Activated naive CD4-positive, alpha-beta T cell treated with anti-CD3 and anti-CD28 coated beads, Interleukin-2, amount 10 ng/mL, durations not matched to agents 7 days and 5 days (primary cell): ENCODE measurements around the gene FNDC3B.
A peak's percentile ranks its signal among the peaks of the same experiment; 100 is the strongest.

ENCODE experiments used
- CTCF ChIA-PET: fragments of 350-600 bp; sonication (Branson Sonifier 250); formaldehyde crosslinking; loops from one replicate; lab custom pipeline; 2021; ENCODE audit warnings: antibody characterized with exemption; lab: Charles Lee
- DNase-seq: peaks from one replicate; pipeline ENCODE4 v3.0.0-alpha.2; 2020
- H3K27ac Mint-ChIP-seq: one replicate; pipeline ENCODE4 v1.8.0; 2021; ENCODE audit warnings: mild to moderate bottlenecking, moderate library complexity, mixed read lengths
- H3K27me3 Mint-ChIP-seq: one replicate; pipeline ENCODE4 v1.8.0; 2021; ENCODE audit warnings: mild to moderate bottlenecking, mixed read lengths
- H3K36me3 Mint-ChIP-seq: one replicate; pipeline ENCODE4 v1.8.0; 2021; ENCODE audit warnings: mixed read lengths
- H3K4me1 Mint-ChIP-seq: one replicate; pipeline ENCODE4 v1.8.0; 2021; ENCODE audit warnings: mixed read lengths
- H3K4me3 Mint-ChIP-seq: one replicate; pipeline ENCODE4 v1.8.0; 2021; ENCODE audit warnings: mild to moderate bottlenecking, moderate library complexity, mixed read lengths
- H3K9me3 Mint-ChIP-seq: one replicate; pipeline ENCODE4 v1.8.0; 2021; ENCODE audit warnings: mixed read lengths

The FNDC3B gene

DNA sequence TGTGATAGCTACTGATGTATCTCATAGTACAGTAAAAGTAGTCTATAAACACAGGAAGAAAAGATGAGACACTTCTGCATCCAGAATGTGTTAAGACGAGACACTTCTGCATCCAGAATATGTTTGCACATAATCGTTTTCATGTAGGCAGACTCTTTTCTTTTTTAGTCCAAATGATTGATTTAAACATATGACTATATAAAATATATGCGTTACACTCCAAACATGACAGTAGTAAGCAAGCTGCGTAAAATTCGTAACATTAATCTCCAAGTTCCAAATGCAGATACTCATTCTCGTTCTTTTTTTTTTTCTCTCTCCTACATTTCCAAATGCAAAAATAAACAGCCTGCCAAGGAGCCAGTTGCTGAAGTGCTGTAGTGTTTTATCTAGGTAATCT is 82.6 kb downstream of the FNDC3B start:
- Mint-ChIP-seq H3K27ac (no peak overlapping the region), H3K36me3 (peaks cover 9% of the 10 kb centered on the region), H3K27me3 (no peaks in the 10 kb centered on the region), H3K4me3 (no peak overlapping the region), H3K4me1 (no peaks in the 10 kb centered on the region), H3K9me3 (no peaks in the 10 kb centered on the region)
- no peak for DNase-seq
- CTCF ChIA-PET, result no interaction called here

DNA sequence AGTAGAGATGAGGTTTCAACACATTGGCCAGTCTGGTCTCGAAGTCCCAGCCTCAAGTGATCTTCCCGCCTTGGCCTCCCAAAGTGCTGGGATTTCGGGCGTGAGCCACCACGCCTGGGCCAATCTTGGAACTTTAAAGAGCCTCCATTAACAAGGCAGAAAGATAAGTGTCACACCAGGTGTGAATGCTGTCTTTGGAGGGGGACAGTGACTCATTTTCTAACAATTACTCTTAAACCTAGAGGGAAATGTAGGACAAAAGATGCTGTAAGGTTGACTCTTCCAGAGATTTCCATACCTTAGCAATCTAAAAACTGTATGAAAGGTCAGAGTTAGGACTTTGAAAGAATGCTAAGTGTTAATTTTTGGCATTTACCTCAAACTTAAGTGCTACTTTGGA is 84.9 kb downstream of the FNDC3B start:
- no peak overlapping the region for H3K27ac Mint-ChIP-seq
- H3K4me3 Mint-ChIP-seq, result no peak overlapping the region
- CTCF ChIA-PET, result no interaction called here
- DNase-seq, result no peak
- H3K9me3 Mint-ChIP-seq, result no peaks in the 10 kb centered on the region
- H3K27me3 Mint-ChIP-seq, result no peaks in the 10 kb centered on the region
- peaks cover 9% of the 10 kb centered on the region for H3K36me3 Mint-ChIP-seq
- no peaks in the 10 kb centered on the region for H3K4me1 Mint-ChIP-seq

- Mint-ChIP-seq H3K27me3 (no peaks in the 10 kb centered on the region), H3K9me3 (no peaks in the 10 kb centered on the region), H3K36me3 (peaks cover 9% of the 10 kb centered on the region), H3K27ac (no peak overlapping the region), H3K4me1 (peaks cover 6% of the 10 kb centered on the region), H3K4me3 (no peak overlapping the region)
- CTCF ChIA-PET, result no interaction called here
- no peak for DNase-seq
Observed at GRCh38 chr3:172125053-172125452, 85.7 kb downstream of the FNDC3B start.

- H3K27me3 Mint-ChIP-seq, result no peaks in the 10 kb centered on the region
- H3K27ac Mint-ChIP-seq, result no peak overlapping the region
- no peak for DNase-seq
- CTCF ChIA-PET, result no interaction called here
- no peak overlapping the region for H3K4me3 Mint-ChIP-seq
- no peaks in the 10 kb centered on the region for H3K9me3 Mint-ChIP-seq
- H3K4me1 Mint-ChIP-seq, result peaks cover 12% of the 10 kb centered on the region
- peaks cover 9% of the 10 kb centered on the region for H3K36me3 Mint-ChIP-seq
Observed at GRCh38 chr3:172125963-172126457, 86.6 kb downstream of the FNDC3B start.

DNA sequence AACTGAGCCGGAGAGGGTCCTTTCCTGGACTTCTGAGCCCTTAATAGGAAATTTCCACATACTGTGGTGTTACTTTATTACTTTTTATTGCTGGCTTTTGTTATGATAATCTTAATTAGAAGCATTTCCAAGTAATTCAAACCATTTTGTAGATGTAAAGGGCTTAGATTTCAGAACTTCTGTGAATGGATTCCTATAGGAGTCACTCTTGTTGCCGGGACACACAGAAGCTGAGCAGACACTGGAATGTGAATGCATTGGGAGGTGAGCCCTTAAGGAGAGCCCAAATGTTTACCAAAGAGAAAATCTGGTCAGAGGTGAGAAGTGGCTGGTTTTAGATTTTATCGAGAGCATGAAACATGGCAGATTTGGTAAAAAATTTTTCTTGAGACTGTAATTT is 87.4 kb downstream of the FNDC3B start:
- H3K27me3 Mint-ChIP-seq, result no peaks in the 10 kb centered on the region
- DNase-seq, result no peak
- peaks cover 13% of the 10 kb centered on the region for H3K4me1 Mint-ChIP-seq
- no peaks in the 10 kb centered on the region for H3K9me3 Mint-ChIP-seq
- H3K27ac Mint-ChIP-seq, result no peak overlapping the region
- CTCF ChIA-PET, result no interaction called here
- peaks cover 9% of the 10 kb centered on the region for H3K36me3 Mint-ChIP-seq
- no peak overlapping the region for H3K4me3 Mint-ChIP-seq

DNA sequence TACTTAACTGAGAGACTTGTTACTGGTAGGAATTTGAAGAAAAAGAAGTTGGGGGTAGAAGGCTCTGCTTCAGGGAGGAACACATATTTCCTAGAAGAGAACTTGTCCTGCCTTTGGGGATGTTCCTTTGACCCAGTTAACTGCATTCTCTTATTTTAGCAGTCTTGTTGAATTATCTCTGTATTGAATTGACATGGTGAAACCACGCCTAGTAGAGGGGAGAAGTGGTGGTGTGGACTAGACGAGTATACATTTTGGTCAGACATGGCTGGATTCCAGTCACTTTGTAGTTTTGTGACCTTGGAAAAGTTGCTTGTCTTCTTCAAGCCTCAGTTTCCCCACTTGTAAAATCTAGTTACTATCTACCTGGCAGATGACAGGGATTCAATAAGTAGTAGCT is 87.8 kb downstream of the FNDC3B start:
- CTCF ChIA-PET, result interaction anchor here (1.7 kb wide), 1 partner anchor 20 kb away, joined by 4 read pairs; no protein-coding TSS in a partner anchor
- H3K27ac Mint-ChIP-seq, result no peak overlapping the region
- H3K4me3 Mint-ChIP-seq, result no peak overlapping the region
- no peaks in the 10 kb centered on the region for H3K27me3 Mint-ChIP-seq
- no peak for DNase-seq
- H3K36me3 Mint-ChIP-seq, result peaks cover 9% of the 10 kb centered on the region
- H3K9me3 Mint-ChIP-seq, result no peaks in the 10 kb centered on the region
- peaks cover 17% of the 10 kb centered on the region for H3K4me1 Mint-ChIP-seq

- Mint-ChIP-seq H3K4me3 (no peak overlapping the region), H3K27ac (no peak overlapping the region), H3K4me1 (peaks cover 21% of the 10 kb centered on the region), H3K27me3 (no peaks in the 10 kb centered on the region), H3K9me3 (no peaks in the 10 kb centered on the region), H3K36me3 (peaks cover 10% of the 10 kb centered on the region)
- DNase-seq, result no peak
- CTCF ChIA-PET, result interaction anchor here (1.0 to 1.7 kb wide), 2 partner anchors 21 to 219 kb away, joined by 3 to 4 read pairs; no protein-coding TSS in a partner anchor
Observed at GRCh38 chr3:172127929-172128580, 88.7 kb downstream of the FNDC3B start.

- DNase-seq, result no peak
- Mint-ChIP-seq H3K4me1 (peaks cover 29% of the 10 kb centered on the region), H3K36me3 (peaks cover 11% of the 10 kb centered on the region), H3K27me3 (no peaks in the 10 kb centered on the region), H3K27ac (no peak overlapping the region), H3K9me3 (no peaks in the 10 kb centered on the region), H3K4me3 (no peak overlapping the region)
- CTCF ChIA-PET, result interaction anchor here (1.0 to 1.7 kb wide), 2 partner anchors 22 to 220 kb away, joined by 3 to 4 read pairs; no protein-coding TSS in a partner anchor
Observed at GRCh38 chr3:172128858-172129257, 89.5 kb downstream of the FNDC3B start.

DNA sequence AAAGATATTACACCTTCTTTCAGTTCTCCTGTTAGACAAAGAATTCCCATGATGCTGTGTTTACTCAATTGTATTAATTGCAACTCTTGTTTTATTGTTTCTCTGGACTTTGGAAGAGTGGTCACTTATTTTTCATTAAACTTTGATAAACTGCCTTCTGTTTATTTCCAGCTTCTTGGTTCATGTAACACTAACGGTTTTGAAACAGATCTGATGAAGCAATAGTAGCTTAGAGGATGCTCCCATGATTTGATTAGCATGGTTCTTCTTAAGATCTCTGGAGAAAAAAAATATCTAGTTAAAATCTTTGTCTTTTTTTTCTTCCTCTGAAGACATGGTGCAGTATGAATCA is 90.1 kb downstream of the FNDC3B start:
- DNase-seq, result no peak
- peaks cover 35% of the 10 kb centered on the region for H3K4me1 Mint-ChIP-seq

DNA sequence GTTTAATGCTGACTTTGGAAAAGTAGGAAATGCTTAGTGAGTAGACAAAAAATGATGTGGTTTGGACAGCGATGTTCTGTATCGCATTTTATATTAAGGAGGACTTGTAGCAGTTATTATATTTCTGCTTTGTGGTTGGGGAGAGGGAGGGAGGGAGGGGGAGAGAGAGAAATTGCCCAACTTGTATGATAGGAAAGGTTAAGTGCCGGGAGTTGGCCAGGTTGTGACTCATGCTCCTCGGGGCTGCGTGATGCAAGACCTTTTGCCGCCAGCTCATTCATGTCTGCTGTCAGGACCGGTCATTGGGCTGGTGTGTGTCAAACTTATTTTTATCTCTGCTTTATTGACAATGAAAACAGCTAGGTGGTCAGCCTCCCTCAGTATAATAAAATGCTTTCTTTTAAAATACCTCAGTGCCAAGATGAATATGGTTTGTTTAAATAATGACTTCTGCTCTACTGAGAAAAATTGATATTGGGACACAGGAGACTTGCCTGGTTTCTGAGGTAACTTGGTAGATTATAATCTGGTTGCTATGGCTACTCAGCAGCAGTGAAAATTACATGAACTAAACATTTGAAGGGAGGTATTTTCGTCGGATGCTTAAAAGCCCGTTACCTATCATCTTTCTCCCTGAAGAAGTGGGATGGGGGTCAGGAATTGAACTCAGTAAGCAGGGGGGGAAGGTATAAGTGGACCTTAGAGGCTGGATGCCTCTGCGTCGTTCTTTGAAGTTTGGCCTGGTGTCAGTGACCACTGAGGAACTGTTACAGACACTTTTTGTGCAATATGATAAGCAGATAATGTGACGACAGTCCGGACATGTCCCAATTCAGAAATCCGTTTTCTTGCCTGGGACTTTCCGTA is 90.7 kb downstream of the FNDC3B start:
- H3K4me3 Mint-ChIP-seq, result no peak overlapping the region
- H3K27ac Mint-ChIP-seq, result peak overlapping the region; percentile 6
- H3K9me3 Mint-ChIP-seq, result no peaks in the 10 kb centered on the region
- peaks cover 6% of the 10 kb centered on the region for H3K36me3 Mint-ChIP-seq
- peaks cover 37% of the 10 kb centered on the region for H3K4me1 Mint-ChIP-seq
- no peak for DNase-seq
- no peaks in the 10 kb centered on the region for H3K27me3 Mint-ChIP-seq
- CTCF ChIA-PET, result no interaction called here

More for the DNA sequence above, 90.1 kb downstream of the FNDC3B start:
- Mint-ChIP-seq H3K4me3 (no peak overlapping the region), H3K9me3 (no peaks in the 10 kb centered on the region), H3K27me3 (no peaks in the 10 kb centered on the region), H3K36me3 (peaks cover 10% of the 10 kb centered on the region), H3K27ac (no peak overlapping the region)
- CTCF ChIA-PET, result no interaction called here

DNA sequence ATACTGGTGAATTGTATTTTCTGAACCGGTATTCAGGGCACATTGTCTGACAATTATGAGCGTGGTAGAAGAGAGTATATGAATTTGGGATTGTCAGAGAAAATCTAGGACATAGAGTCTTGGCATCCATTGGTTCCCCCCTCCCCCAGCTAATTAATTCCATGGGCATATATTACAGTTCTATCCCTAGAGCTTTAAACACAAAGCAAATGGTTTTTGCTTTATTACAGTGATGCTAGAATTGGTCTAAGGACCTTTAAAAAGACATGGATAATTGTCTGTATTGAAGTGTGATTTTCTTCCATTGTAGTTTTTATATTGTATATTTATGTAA is 91.3 kb downstream of the FNDC3B start:
- Mint-ChIP-seq H3K4me1 (peaks cover 41% of the 10 kb centered on the region), H3K36me3 (peaks cover 6% of the 10 kb centered on the region), H3K27ac (no peak overlapping the region), H3K27me3 (no peaks in the 10 kb centered on the region), H3K4me3 (no peak overlapping the region), H3K9me3 (no peaks in the 10 kb centered on the region)
- no peak for DNase-seq
- CTCF ChIA-PET, result no interaction called here

GRCh38 chr3:172131746-172132145 is 92.4 kb downstream of the FNDC3B start:
- H3K27ac Mint-ChIP-seq, result peak overlapping the region; percentile 13
- DNase-seq, result no peak
- peaks cover 6% of the 10 kb centered on the region for H3K36me3 Mint-ChIP-seq
- no peaks in the 10 kb centered on the region for H3K27me3 Mint-ChIP-seq
- CTCF ChIA-PET, result interaction anchor here (1.0 to 1.2 kb wide), 2 partner anchors 37 to 96 kb away, joined by 3 to 4 read pairs; no protein-coding TSS in a partner anchor
- no peaks in the 10 kb centered on the region for H3K9me3 Mint-ChIP-seq
- peaks cover 44% of the 10 kb centered on the region for H3K4me1 Mint-ChIP-seq
- H3K4me3 Mint-ChIP-seq, result no peak overlapping the region

DNA sequence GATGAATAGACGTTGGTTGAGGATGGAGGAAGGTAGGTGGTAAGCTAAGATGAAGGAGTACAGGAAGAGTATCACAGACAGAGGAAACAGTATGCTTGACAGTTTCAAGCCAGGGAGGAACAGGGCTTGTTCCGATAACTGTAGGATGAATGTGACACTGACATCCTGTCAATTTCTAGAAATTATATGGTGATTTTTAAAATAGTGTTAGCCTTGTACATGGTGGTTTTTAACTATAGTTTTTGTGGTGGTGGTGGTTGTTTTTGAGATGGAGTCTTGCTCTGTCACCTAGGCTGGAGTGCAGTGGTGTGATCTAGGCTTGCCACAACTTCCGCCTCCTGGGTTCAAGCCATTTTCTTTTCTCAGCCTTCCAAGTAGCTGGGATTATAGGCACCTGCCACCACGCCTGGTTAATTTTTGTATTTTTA is 92.8 kb downstream of the FNDC3B start:
- peaks cover 6% of the 10 kb centered on the region for H3K36me3 Mint-ChIP-seq
- H3K4me1 Mint-ChIP-seq, result peaks cover 44% of the 10 kb centered on the region
- peak overlapping the region; percentile 13 for H3K27ac Mint-ChIP-seq
- H3K9me3 Mint-ChIP-seq, result no peaks in the 10 kb centered on the region
- H3K27me3 Mint-ChIP-seq, result no peaks in the 10 kb centered on the region
- CTCF ChIA-PET, result interaction anchor here (1.0 to 1.2 kb wide), 2 partner anchors 37 to 96 kb away, joined by 3 to 4 read pairs; no protein-coding TSS in a partner anchor
- DNase-seq, result peak; percentile 22
- no peak overlapping the region for H3K4me3 Mint-ChIP-seq

DNA sequence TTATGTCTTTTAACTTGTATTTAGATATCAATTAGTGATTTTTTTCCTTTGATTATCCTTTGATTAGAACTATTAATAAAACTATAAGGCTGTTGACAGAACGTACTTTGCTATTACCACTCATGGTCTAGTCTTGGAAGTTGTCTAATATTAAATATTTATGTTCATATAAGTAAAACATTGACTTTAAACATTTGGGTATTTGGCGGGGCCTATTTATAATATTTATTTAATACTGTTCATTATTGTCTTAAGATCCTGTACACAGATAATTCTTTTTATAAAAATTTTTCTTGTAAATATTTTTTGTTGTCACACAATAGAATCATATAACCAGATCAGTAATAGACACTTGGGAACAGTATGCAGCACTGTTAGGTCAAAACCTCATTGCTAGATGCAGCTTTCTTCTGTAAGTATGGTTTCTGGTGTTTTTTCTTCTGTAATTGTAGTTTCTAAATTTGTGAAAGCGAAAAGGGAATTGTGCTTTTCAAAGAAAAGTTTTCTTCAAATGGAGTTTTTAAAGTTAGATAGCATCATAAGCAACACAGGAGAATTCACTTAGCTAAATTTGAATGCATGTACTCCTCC is 93.4 kb downstream of the FNDC3B start:
- no peak overlapping the region for H3K4me3 Mint-ChIP-seq
- peaks cover 6% of the 10 kb centered on the region for H3K36me3 Mint-ChIP-seq
- CTCF ChIA-PET, result no interaction called here
- H3K9me3 Mint-ChIP-seq, result no peaks in the 10 kb centered on the region
- no peak overlapping the region for H3K27ac Mint-ChIP-seq
- H3K27me3 Mint-ChIP-seq, result no peaks in the 10 kb centered on the region
- no peak for DNase-seq
- peaks cover 45% of the 10 kb centered on the region for H3K4me1 Mint-ChIP-seq
